GM19023 (cell line): ENCODE data around the gene CGB8.

ENCODE experiments used
- ATAC-seq: cut with Tn5 transposase; IDR thresholded peaks from one replicate; pipeline ENCODE4 v1.9.1; 2021; ENCODE audit warnings: mild to moderate bottlenecking, moderate library complexity; ENCODE audit not compliant: unreplicated experiment

The CGB8 gene

DNA sequence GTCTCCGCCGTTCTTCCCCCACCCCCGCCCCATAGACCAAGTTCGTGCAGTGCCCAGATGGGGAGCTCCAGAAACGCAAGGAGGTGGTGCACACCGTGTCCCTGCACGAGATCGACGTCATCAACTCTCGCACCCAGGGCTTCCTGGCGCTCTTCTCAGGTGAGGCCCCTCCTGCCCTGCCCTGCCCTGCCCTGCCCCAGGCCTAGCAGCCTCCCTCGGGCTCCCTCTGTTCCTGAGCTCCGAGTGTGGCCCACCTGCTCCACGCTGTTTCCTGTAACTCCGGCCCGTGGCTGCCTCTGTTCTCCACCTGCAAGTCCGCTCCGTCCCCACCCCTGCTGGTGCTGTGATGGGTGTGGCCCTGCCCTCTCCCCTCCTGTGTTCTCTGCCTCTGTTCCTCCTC lies 38.5 kb downstream of the CGB8 start:
- ATAC-seq = no peak

- ATAC-seq = no peak
These were observed 39.1 kb downstream of the CGB8 start for GRCh38 chr19:49009828-49010227.

GRCh38 chr19:49006905-49007304 lies 42.0 kb downstream of the CGB8 start:
- no peak for ATAC-seq

DNA sequence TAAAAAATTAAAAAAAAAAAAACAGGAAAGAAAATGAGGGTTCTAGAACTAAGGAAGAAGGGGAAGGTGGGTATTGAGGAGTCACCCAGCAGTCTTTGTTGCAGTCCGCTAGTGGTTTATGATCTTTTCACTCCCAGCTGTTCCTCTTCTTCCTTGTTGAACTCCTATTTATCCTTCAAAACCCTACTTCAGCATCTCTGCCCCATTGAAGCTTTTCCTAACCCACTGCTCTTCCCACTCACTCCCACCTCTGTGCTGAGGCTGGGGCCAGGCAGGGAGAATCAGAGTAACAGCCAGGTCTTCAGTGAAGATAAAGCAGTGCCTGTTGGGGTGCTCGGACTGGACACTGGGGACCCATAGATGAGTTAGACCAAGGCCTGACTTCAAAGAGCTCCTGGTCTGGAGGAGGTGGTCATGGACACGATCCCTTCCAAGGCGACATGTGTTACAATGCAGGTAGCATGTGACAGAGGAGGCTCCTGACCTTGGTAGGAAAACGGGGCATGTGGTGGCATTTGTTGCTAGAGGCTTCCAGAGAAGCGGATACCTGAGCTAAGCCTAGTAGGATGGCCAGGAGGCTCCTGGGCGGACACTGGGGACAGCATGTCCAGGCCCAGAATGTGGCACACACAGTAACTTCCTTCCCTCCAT lies 43.8 kb downstream of the CGB8 start:
- no peak for ATAC-seq

GRCh38 chr19:49004133-49004532 lies 44.8 kb downstream of the CGB8 start:
- no peak for ATAC-seq

- no peak for ATAC-seq
These were observed 49.2 kb downstream of the CGB8 start for GRCh38 chr19:48999481-49000325.

GRCh38 chr19:48997972-48998371 lies 50.9 kb downstream of the CGB8 start:
- ATAC-seq = no peak
